GM19043 (cell line): Measurements from ENCODE around the gene FDX1.

Source experiments
- ATAC-seq: cut with Tn5 transposase; IDR thresholded peaks from one replicate; pipeline ENCODE4 v1.9.1; 2021; ENCODE audit warnings: low read depth; ENCODE audit not compliant: unreplicated experiment

FDX1 gene

GRCh38 chr11:110465231-110465630 is 35.5 kb downstream of the FDX1 start:
- no peak for ATAC-seq

GRCh38 chr11:110467556-110467955 is 37.8 kb downstream of the FDX1 start:
- no peak for ATAC-seq

- no peak for ATAC-seq
These were observed 38.4 kb downstream of the FDX1 start for GRCh38 chr11:110468121-110468520.

- no peak for ATAC-seq
These were observed 39.4 kb downstream of the FDX1 start for GRCh38 chr11:110469127-110469526.

GRCh38 chr11:110470716-110471115 is 41.0 kb downstream of the FDX1 start:
- no peak for ATAC-seq

GRCh38 chr11:110471371-110471770 is 41.6 kb downstream of the FDX1 start:
- no peak for ATAC-seq

- no peak for ATAC-seq
These were observed 43.1 kb downstream of the FDX1 start for GRCh38 chr11:110472858-110473257.

GRCh38 chr11:110473706-110474105 is 44.0 kb downstream of the FDX1 start:
- no peak for ATAC-seq

- ATAC-seq = no peak
These were observed 44.8 kb downstream of the FDX1 start for GRCh38 chr11:110474578-110474977.

- no peak for ATAC-seq
These were observed 45.9 kb downstream of the FDX1 start for GRCh38 chr11:110475671-110476070.

- no peak for ATAC-seq
These were observed 48.7 kb downstream of the FDX1 start for GRCh38 chr11:110478410-110478809.

- ATAC-seq = no peak
These were observed 49.7 kb downstream of the FDX1 start for GRCh38 chr11:110479108-110480101.

GRCh38 chr11:110481523-110481922 is 51.8 kb downstream of the FDX1 start:
- ATAC-seq = no peak

- no peak for ATAC-seq
These were observed 56.4 kb downstream of the FDX1 start for GRCh38 chr11:110486156-110486555.

GRCh38 chr11:110488446-110488845 is 58.7 kb downstream of the FDX1 start:
- no peak for ATAC-seq

GRCh38 chr11:110490886-110491285 is 61.1 kb downstream of the FDX1 start:
- no peak for ATAC-seq

GRCh38 chr11:110491577-110492320 is 62.0 kb downstream of the FDX1 start:
- no peak for ATAC-seq

GRCh38 chr11:110492321-110492685 is 62.6 kb downstream of the FDX1 start:
- no peak for ATAC-seq

GRCh38 chr11:110493346-110493745 is 63.6 kb downstream of the FDX1 start:
- no peak for ATAC-seq

- ATAC-seq = no peak
These were observed 67.7 kb downstream of the FDX1 start for GRCh38 chr11:110497231-110497978.

- ATAC-seq = no peak
These were observed 71.7 kb downstream of the FDX1 start for GRCh38 chr11:110501428-110501827.
